ENCODE measurements around the gene DDC. TPM values are rescaled to one million over a fixed set of nuclear protein-coding genes. Genes with fewer than 3 reads are reported as not detected.

DDC gene
- total and polyA plus RNA-seq, 2 donors (not counting 3 experiments of a cell fraction or from before 2014, with no cell fraction given): not detected

DNA sequence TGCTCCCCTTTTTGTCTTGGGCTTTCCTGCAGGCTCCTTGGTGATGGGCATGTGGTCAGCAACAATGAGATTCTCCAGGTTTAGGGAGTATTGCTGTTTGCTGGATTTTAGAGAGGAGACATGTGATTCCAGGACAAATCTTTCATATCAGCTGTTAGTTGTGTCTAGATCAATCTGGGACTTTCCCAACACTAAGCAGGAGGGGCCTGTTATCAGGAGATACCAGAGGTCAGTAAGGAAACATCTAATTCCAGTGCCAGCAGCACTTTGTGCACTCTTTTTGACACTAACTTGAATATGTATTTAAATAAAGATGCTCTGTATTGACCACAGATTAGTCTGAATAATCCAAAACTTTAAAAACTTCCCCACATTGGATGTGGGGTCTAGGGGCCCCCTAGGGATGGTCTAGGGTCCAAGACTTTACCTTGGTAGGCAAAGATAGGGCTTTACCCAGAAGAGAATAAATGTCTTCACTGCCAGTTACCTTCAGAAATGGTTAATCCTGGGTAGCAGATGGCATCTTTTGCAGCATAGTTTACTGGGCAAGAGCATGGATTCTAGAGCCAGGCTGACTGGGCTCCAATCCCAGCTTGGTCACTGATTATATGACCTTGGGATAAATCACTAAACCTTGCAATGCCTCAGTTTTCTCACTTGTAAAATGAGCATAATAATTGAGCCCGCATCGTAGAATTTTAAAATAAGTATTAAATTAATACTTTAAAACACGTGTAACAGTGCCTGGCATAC lies 108.7 kb downstream of the DDC start:
- ChIA-PET CTCF (no interaction called here), POLR2A (no interaction called here)
- no peak for FAIRE-seq

GRCh38 chr7:50455658-50456057 lies 109.5 kb downstream of the DDC start:
- Histone ChIP-seq H3K27ac (ENCODE audit: insufficient read depth, low read depth, low read length) (no peak overlapping the region), H4K20me1 (replicated peaks; ENCODE audit: control insufficient read depth, extremely low read depth, insufficient read depth, low read length) (no peaks in the 10 kb centered on the region), H3K9me3 (replicated peaks; ENCODE audit: control insufficient read depth, insufficient read depth, low read length) (no peaks in the 10 kb centered on the region), H3K9me1 (replicated peaks; ENCODE audit: control insufficient read depth, extremely low read depth, insufficient read depth, low read length) (no peaks in the 10 kb centered on the region), H3K9ac (replicated peaks; ENCODE audit: extremely low read depth, insufficient read depth, low read length) (no peak overlapping the region), H2AFZ (ENCODE audit: low read depth, low read length) (no peak overlapping the region), H3K4me2 (ENCODE audit: insufficient read depth, low read length) (no peak overlapping the region), H3K27me3 (ENCODE audit: control insufficient read depth in 2 of 2, insufficient read depth in 2 of 2, low read length in 2 of 2) (peaks cover 10 to 23% of the 10 kb centered on the region in 2 experiments), H3K4me3 (replicated peaks in 1 of 3; ENCODE audit: insufficient read depth in 1 of 3, low read depth in 1 of 3, low read length in 3 of 3) (no peak overlapping the region), H3K79me2 (ENCODE audit: control insufficient read depth, insufficient read depth, low read length) (no peaks in the 10 kb centered on the region), H3K4me1 (ENCODE audit: control insufficient read depth, extremely low read depth, insufficient read depth, low read length) (peaks cover 4% of the 10 kb centered on the region), H3K36me3 (ENCODE audit: control insufficient read depth in 2 of 2, extremely low read depth in 1 of 2, insufficient read depth in 2 of 2, low read length in 2 of 2) (no peaks in the 10 kb centered on the region)
- dilution Hi-C loops (cut with MboI; ENCODE audit: extremely low pct_ligation_motif_present, low sequenced_read_pairs): no loop called here
- CTCF ChIA-PET: no interaction called here
- DNase-seq (ENCODE audit: low read depth, low spot score): no peak
- intact Hi-C loops (cut with micrococcal nuclease): no loop called here
- TF ChIP-seq JUN (IDR thresholded peaks at IDR 0.05; ENCODE audit: borderline replicate concordance, insufficient read depth, insufficient read length, low read depth) (no peak), POLR2A (IDR thresholded peaks at IDR 0.05; ENCODE audit: low read depth, low read length) (no peak), FOS (IDR thresholded peaks at IDR 0.05; ENCODE audit: borderline replicate concordance, insufficient read depth, low read length) (no peak), MYC (IDR thresholded peaks at IDR 0.05; ENCODE audit: low read depth, low read length) (no peak), EZH2 (IDR thresholded peaks at IDR 0.05; ENCODE audit: borderline replicate concordance, low read depth, low read length, severe bottlenecking) (no peak), CTCF (IDR thresholded peaks at IDR 0.05; ENCODE audit: extremely low read depth in 1 of 2, insufficient read depth in 1 of 2, low read depth in 1 of 2, low read length in 2 of 2) (no peak), GATA2 (IDR thresholded peaks at IDR 0.05; ENCODE audit: insufficient read depth, insufficient read length, low read depth, low read length) (no peak), POLR2AphosphoS5 (IDR thresholded peaks at IDR 0.05; ENCODE audit: insufficient read depth, low read depth, low read length) (no peak)
- TF ChIP-seq, protein P1, sequence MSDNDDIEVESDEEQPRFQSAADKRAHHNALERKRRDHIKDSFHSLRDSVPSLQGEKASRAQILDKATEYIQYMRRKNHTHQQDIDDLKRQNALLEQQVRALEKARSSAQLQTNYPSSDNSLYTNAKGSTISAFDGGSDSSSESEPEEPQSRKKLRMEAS (IDR thresholded peaks at IDR 0.05; ENCODE audit: insufficient read depth, insufficient read length): no peak
- POLR2A ChIA-PET: no interaction called here
- no peak for FAIRE-seq
- BruUV-seq (replicated peaks): no TSS peak

More for the DNA sequence above, 108.7 kb downstream of the DDC start:
- H4K20me1 ChIP-seq (replicated peaks; ENCODE audit: control insufficient read depth, extremely low read depth, insufficient read depth, low read length): no peaks in the 10 kb centered on the region
- peaks cover 10 to 23% of the 10 kb centered on the region in 2 experiments for H3K27me3 ChIP-seq (ENCODE audit: control insufficient read depth in 2 of 2, insufficient read depth in 2 of 2, low read length in 2 of 2)
- no peak overlapping the region for H3K27ac ChIP-seq (ENCODE audit: insufficient read depth, low read depth, low read length)
- no peaks in the 10 kb centered on the region for H3K36me3 ChIP-seq (ENCODE audit: control insufficient read depth in 2 of 2, extremely low read depth in 1 of 2, insufficient read depth in 2 of 2, low read length in 2 of 2)
- no peak for DNase-seq (ENCODE audit: low read depth, low spot score)
- H3K9me3 ChIP-seq (replicated peaks; ENCODE audit: control insufficient read depth, insufficient read depth, low read length): no peaks in the 10 kb centered on the region
- H3K9me1 ChIP-seq (replicated peaks; ENCODE audit: control insufficient read depth, extremely low read depth, insufficient read depth, low read length): no peaks in the 10 kb centered on the region
- no peak overlapping the region for H2AFZ ChIP-seq (ENCODE audit: low read depth, low read length)
- H3K79me2 ChIP-seq (ENCODE audit: control insufficient read depth, insufficient read depth, low read length): no peaks in the 10 kb centered on the region
- H3K4me1 ChIP-seq (ENCODE audit: control insufficient read depth, extremely low read depth, insufficient read depth, low read length): no peaks in the 10 kb centered on the region
- H3K9ac ChIP-seq (replicated peaks; ENCODE audit: extremely low read depth, insufficient read depth, low read length): no peak overlapping the region
- TF ChIP-seq FOS (IDR thresholded peaks at IDR 0.05; ENCODE audit: borderline replicate concordance, insufficient read depth, low read length): no peak
- BruUV-seq (replicated peaks): no TSS peak
- intact Hi-C loops (cut with micrococcal nuclease): no loop called here
- H3K4me3 ChIP-seq (replicated peaks in 1 of 3; ENCODE audit: insufficient read depth in 1 of 3, low read depth in 1 of 3, low read length in 3 of 3): no peak overlapping the region
- H3K4me2 ChIP-seq (ENCODE audit: insufficient read depth, low read length): no peak overlapping the region
- dilution Hi-C loops (cut with MboI; ENCODE audit: extremely low pct_ligation_motif_present, low sequenced_read_pairs): no loop called here
